ENCODE results near the gene CYB561D1.

- TF ChIP-seq CTCF (IDR thresholded peaks at IDR 0.05) (no peak), POLR2A (IDR thresholded peaks at IDR 0.05) (no peak)
These were observed 11.7 kb upstream of the CYB561D1 start for GRCh38 chr1:109482242-109482641.
